HG03520 (cell line): Measurements from ENCODE around the gene NFATC3.
"Not testable (repeated sequence)": the region's sequence is repeated elsewhere in the genome, so short reads cannot be mapped to it uniquely, and the experiment has no call there.

Experiments
- ATAC-seq: cut with Tn5 transposase; IDR thresholded peaks from one replicate; pipeline ENCODE4 v1.9.1; 2021; ENCODE audit warnings: mild to moderate bottlenecking, moderate library complexity; ENCODE audit not compliant: unreplicated experiment

Gene NFATC3

GRCh38 chr16:68088130-68088972 is 3.2 kb downstream of the NFATC3 start:
- no peak for ATAC-seq

DNA sequence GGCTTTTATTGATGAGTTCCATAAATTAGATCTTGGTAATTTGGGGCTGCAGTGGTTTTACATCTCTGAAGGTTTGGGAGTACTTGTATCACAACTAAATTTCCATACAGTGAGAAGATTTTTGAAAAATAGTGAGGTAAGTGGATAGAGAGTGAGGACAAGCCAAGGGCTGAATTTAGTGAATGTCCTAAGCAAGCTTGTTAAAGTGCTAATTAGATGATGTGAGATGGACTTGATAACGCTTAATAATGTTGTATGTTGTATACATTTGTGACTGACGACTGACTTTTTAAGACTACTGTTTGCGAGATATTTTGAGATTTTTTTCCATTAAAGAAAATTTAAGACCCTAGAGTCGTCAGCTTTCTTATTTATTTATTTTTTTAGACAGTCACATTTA is 3.9 kb downstream of the NFATC3 start:
- ATAC-seq = no peak

GRCh38 chr16:68090130-68090529 is 5.0 kb downstream of the NFATC3 start:
- no peak for ATAC-seq

DNA sequence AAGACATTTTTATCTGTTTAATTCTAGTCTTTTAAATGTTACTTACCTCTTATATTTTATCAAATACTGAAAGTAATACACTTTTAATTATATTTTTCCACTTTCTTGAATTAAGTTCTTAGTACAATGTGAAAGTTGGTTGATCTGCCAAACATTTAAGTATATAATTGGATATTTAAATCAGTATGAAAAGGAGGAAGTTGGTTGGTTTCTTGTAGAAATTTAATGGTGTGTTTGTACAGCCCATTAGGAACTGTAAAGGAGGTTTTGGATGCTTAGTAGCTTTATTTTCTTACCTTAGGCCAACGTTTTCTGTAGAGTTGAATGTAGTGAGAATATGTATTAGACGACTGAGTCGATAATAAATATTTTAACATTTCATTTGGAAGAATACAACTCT is 5.4 kb downstream of the NFATC3 start:
- ATAC-seq = no peak

DNA sequence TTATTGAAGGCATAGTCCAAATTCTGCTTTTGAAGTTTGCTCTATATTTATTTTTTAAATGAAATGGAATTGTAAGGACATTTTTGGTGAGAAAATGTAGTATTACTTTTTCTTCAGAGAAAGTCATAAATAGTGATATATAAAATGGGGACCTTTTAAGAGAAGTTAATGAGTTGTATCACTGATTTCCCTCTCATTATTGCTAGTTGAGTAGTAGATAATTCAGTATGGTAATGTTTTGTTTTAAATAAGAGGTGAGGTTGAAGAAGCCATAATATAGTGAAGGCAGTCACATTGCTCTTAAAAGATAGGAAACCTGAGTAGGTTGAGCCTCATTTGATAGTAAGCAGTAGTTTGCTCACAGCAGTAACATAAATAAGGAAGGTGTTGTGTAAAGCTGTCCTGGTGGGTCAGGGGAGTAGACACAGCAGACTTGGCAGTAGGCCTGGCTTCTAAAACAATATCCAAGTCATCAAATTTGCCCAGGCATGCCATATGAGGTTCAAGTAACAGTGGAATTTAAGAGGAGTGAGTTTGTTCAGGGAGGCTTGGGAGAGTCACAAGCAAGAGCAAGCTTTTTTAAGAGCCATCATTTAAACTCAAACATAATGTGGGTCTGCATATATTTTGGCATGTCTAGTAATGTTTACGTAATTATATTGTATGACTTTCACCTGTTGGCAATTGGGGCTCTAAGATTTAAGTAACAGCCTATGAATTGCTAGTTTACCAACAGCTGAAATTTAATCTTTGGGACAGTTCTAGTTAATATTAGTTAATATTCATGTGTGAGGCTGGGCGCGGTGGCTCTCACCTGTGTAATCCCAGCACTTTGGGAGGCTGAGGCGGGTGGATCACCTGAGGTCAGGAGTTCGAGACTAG is 6.5 kb downstream of the NFATC3 start:
- no peak for ATAC-seq

- not testable (repeated sequence) for ATAC-seq
Measured at GRCh38 chr16:68092275-68092674, 7.1 kb downstream of the NFATC3 start.

DNA sequence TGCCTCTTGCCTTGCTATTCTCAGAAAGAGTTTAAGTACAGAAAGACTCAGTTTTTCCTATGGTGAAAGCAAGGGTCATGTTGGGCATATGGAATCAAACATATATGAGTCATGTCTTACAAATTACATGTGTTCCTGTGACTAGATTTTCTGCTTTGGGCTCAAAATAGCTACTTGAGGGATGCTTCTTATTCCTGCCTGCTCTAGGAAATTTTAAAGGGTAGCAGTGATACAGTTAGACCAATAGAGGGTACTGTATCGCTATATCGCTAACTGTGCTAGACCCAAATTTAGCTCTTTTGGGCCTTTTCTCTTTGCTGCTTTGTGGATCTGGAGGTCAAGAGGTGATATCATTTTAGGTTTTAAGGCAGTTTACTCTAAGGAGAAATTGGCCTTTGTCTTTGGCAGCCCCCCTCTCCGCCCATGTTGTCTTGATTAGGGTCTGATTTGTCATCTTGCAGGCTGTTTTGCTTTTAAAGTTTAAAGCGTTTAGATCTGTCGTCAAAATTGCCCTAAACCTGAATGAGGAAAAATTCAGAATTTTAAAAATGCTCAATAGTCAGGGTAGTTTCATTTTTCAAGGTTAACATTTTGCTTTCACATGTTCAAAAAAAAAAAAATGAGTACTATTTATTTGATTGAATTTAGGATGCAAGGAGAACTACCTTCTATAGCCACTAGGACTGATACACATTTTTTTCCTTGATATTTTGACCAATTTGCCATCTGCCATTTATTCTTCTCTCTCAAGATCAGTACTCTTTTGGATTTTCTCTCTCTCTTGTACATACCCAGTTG is 8.8 kb downstream of the NFATC3 start:
- no peak for ATAC-seq

GRCh38 chr16:68094614-68094934 is 9.4 kb downstream of the NFATC3 start:
- ATAC-seq = no peak

GRCh38 chr16:68096491-68096890 is 11.3 kb downstream of the NFATC3 start:
- ATAC-seq = no peak

DNA sequence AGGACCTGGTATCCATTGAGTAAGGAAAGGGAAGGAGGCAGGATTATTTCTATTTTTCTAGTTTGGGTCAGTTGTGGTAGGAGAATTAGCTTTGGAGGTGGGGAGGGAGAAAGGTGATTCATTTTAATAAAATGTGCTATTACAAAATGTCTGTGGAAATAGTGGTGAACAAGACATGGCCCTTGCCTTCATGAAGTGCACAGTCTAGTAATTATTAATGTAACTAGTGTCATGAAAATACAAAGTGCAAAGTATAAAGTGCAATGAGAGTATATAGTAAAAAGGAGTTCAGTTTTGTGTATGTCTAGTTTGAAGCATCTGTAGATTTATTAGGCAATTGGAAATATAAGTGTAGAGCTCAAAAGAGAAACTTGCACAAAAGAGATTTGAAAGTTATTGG is 11.9 kb downstream of the NFATC3 start:
- ATAC-seq = no peak

DNA sequence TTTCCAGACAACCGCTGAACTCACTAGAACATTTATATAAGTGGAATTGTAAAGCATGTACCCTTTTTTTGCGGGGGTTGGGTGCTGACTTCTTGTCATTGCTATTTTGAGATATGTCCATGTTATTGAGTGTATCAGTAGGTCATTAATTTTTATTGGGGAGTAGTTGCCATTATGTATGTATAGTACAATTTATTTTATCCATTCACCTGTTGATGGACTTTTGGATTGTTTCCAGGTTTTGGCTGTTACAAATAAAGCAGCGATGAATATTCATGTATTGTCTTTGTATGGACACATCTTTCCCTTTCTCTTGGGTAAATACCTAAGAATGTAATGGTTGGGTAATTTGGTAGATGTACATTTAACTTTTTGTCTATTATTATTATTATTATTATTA is 12.7 kb downstream of the NFATC3 start:
- ATAC-seq = no peak

- no peak for ATAC-seq
Measured at GRCh38 chr16:68100488-68100887, 15.3 kb downstream of the NFATC3 start.

GRCh38 chr16:68105611-68106010 is 20.4 kb downstream of the NFATC3 start:
- no peak for ATAC-seq

GRCh38 chr16:68107230-68107928 is 22.2 kb downstream of the NFATC3 start:
- not testable (repeated sequence) for ATAC-seq

- ATAC-seq = not testable (repeated sequence)
Measured at GRCh38 chr16:68109156-68109555, 24.0 kb downstream of the NFATC3 start.

DNA sequence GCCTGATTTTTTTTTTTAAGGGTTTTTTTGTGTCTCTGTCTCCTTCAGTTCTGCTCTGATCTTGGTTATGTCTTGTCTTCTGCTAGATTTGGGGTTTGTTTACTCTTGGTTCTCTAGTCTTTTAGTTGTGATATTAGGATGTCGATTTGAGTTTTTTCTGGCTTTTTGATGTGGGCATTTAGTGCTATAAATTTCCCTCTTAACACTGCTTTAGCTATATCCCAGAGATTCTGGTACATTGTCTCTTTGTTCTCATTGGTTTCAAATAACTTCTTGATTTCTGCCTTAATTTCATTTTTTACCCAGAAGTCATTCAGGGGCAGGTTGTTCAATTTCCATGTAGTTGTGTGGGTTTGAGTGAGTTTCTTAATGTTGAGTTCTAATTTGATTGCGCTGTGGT is 25.4 kb downstream of the NFATC3 start:
- not testable (repeated sequence) for ATAC-seq

- no peak for ATAC-seq
Measured at GRCh38 chr16:68111379-68111778, 26.2 kb downstream of the NFATC3 start.

GRCh38 chr16:68113059-68113761 is 28.0 kb downstream of the NFATC3 start:
- ATAC-seq = no peak

GRCh38 chr16:68113765-68114240 is 28.6 kb downstream of the NFATC3 start:
- ATAC-seq = no peak

GRCh38 chr16:68114939-68115338 is 29.8 kb downstream of the NFATC3 start:
- not testable (repeated sequence) for ATAC-seq
